Measurements from ENCODE around the gene HOXB3. TPM values are rescaled to one million over a fixed set of nuclear protein-coding genes. Genes with fewer than 3 reads are reported as not detected.

Gene HOXB3
- total RNA-seq, 1 experiment from 2014 or later: not detected

GRCh38 chr17:48502901-48503300 lies 87.1 kb downstream of the HOXB3 start:
- peaks cover 91% of the 10 kb centered on the region for H3K27me3 Mint-ChIP-seq (ENCODE audit: low read depth)

More at GRCh38 chr17:48502901-48503300, 87.1 kb downstream of the HOXB3 start:
- no peaks in the 10 kb centered on the region for H3K23me2 ChIP-seq (ENCODE audit: insufficient read length, low read depth, low read length, poor library complexity, severe bottlenecking)
- H2AFZ ChIP-seq (ENCODE audit: low read length): no peak overlapping the region
- no peak overlapping the region for H2BK5ac ChIP-seq (ENCODE audit: insufficient read length, low read length)
- H3K27ac ChIP-seq (ENCODE audit: insufficient read length, low read depth, low read length): no peak overlapping the region
- no peak overlapping the region for H3K4ac ChIP-seq (ENCODE audit: low read depth, low read length)
- H4K91ac ChIP-seq (ENCODE audit: insufficient read length, low read depth, low read length): no peak overlapping the region
- DNase-seq: no peak
- Mint-ChIP-seq H3K4me3 (no peak overlapping the region), H3K36me3 (ENCODE audit: insufficient read depth in 1 of 3, low read depth in 3 of 3) (no peaks in the 10 kb centered on the region), H3K27ac (no peak overlapping the region), H3K9me3 (no peaks in the 10 kb centered on the region), H3K4me1 (peaks cover 21 to 29% of the 10 kb centered on the region in 2 experiments)
- H3K9me3 ChIP-seq (ENCODE audit: control insufficient read depth, low read depth, low read length): no peaks in the 10 kb centered on the region
- no peak overlapping the region for H3K56ac ChIP-seq (ENCODE audit: insufficient read length, low read depth, low read length)
- H2BK20ac ChIP-seq (ENCODE audit: low read depth, low read length, poor library complexity, severe bottlenecking): no peak overlapping the region
- no peaks in the 10 kb centered on the region for H3K79me2 ChIP-seq (ENCODE audit: insufficient read depth, low read length)
- H2BK12ac ChIP-seq (ENCODE audit: insufficient read length, low read depth, low read length): no peak overlapping the region
- no peak overlapping the region for H2BK15ac ChIP-seq (ENCODE audit: low read depth, low read length)
- H3K23ac ChIP-seq (ENCODE audit: insufficient read length, low read depth, low read length): no peak overlapping the region
- no peaks in the 10 kb centered on the region for H4K20me1 ChIP-seq (ENCODE audit: control insufficient read depth, insufficient read depth, insufficient read length)
- H3T11ph ChIP-seq (ENCODE audit: low read length): no peak overlapping the region
- no peak overlapping the region for H3K9ac ChIP-seq (ENCODE audit: extremely low read depth, insufficient read length, low read length)
- no CpG with 5 or more reads among the region's 4 CpGs for WGBS (ENCODE audit: extremely low coverage, insufficient read length, low lambda C conversion rate)
- no peak for TF ChIP-seq CTCF (conservative IDR thresholded peaks at IDR 0.05)
- no peaks in the 10 kb centered on the region for H3K79me1 ChIP-seq (ENCODE audit: insufficient read depth, low read depth, low read length, poor library complexity, severe bottlenecking)
- H3K4me1 ChIP-seq (ENCODE audit: insufficient read depth, low read length): no peaks in the 10 kb centered on the region
- no peak overlapping the region for H3K4me2 ChIP-seq (ENCODE audit: insufficient read depth, insufficient read length, low read length)
- no peak overlapping the region for H3K18ac ChIP-seq (ENCODE audit: insufficient read length, low read depth, low read length)
- no peak overlapping the region for H2AK5ac ChIP-seq (ENCODE audit: insufficient read length, low read length)
- no peak overlapping the region for H4K5ac ChIP-seq (ENCODE audit: insufficient read length, low read depth, low read length)
- H2BK120ac ChIP-seq (ENCODE audit: low read depth, low read length, poor library complexity, severe bottlenecking): no peak overlapping the region
- H3K27me3 ChIP-seq (ENCODE audit: insufficient read depth, low read length): peaks cover 3% of the 10 kb centered on the region; the same call in 1 of the 2 replicates
- no peak overlapping the region for H3K14ac ChIP-seq (ENCODE audit: insufficient read depth, low read length)
- H4K8ac ChIP-seq (replicated peaks; ENCODE audit: insufficient read length, low read depth, low read length): no peak overlapping the region
